Measurements from ENCODE around the gene ING5.
"Not testable (repeated sequence)": the region's sequence is repeated elsewhere in the genome, so short reads cannot be mapped to it uniquely, and the experiment has no call there.

The ING5 gene

DNA sequence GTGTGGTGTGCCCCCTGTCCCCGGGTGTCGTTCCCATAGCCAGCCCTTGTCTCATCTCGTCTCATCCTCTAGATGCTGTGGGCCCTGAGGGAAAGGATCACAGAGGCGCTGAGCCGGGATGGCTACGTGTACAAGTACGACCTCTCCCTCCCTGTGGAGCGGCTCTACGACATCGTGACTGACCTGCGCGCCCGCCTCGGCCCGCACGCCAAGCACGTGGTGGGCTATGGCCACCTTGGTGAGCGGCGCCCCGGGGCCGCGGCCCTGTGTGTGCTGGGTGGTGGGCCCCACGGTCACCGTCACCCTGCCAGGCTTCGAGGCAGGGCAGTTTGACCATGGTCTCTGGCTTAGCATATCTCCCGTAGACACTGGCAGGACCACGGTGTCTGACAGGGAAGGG, 53.9 kb downstream of the ING5 start:
- DNase-seq (ENCODE audit: low read depth in 2 of 2, low spot score in 1 of 2) = no peak

DNA sequence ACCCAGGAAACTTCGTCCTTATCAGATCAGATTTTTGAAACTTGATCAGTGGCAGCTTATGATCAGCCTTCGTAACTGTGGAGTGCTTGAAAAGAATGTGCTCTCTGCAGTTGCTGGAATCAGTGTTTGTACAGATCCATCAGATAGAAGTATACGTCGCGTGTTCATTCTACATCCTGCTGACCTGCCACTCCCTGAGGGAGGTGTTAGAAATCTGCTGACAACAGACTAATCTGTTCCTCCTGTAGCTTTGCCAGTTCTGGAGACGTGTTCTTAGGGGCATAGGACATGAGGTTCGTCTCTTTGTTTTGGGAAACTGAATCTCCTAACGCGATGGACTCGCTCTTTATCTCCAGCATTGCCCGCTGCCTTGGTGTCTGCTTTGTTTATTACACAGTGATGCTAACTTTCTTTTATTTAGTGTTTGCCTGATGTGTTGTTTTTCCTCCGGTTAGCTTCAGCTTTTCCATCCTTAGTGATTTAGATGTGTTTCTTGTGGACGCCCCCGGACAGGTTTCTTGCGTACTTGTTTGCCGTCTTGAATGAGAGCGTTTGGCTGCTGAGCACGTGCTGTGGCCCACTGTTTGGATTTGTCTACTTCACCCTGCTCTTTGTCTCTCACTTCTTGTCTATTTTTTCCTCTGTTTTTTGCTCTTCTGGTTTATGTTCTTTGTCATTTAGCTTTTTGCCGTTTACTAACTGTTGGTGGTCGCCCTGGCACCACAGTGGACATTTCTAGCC, 57.4 kb downstream of the ING5 start:
- no peak for DNase-seq (ENCODE audit: low read depth in 2 of 2, low spot score in 1 of 2)

DNA sequence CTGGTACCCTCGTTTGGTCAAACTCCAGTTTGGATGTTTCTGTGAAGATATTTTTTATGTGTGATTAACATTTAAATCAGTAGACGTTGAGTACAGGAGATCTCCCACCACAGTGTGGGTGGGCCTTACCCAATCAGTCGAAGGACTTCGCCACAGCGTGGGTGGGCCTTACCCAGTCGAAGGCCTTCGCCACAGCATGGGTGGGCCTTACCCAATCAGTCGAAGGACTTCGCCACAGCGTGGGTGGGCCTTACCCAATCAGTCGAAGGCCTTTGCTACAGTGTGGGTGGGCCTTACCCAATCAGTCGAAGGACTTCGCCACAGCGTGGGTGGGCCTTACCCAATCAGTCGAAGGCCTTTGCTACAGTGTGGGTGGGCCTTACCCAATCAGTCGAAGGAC, 58.1 kb downstream of the ING5 start:
- DNase-seq (ENCODE audit: low read depth in 2 of 2, low spot score in 1 of 2) = not testable (repeated sequence)

DNA sequence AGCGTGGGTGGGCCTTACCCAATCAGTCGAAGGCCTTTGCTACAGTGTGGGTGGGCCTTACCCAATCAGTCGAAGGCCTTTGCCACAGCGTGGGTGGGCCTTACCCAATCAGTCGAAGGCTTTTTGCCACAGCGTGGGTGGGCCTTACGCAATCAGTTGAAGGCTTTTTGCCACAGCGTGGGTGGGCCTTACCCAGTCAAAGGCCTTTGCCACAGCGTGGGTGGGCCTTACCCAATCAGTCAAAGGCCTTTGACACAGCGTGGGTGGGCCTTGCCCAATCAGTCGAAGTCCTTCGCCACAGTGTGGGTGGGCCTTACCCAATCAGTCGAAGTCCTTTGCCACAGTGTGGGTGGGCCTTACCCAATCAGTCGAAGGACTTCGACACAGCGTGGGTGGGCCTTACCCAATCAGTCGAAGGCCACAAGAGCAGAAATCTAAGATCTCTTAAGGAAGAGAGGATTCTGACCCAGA, 58.5 kb downstream of the ING5 start:
- DNase-seq (ENCODE audit: low read depth in 2 of 2, low spot score in 1 of 2) = no peak

DNA sequence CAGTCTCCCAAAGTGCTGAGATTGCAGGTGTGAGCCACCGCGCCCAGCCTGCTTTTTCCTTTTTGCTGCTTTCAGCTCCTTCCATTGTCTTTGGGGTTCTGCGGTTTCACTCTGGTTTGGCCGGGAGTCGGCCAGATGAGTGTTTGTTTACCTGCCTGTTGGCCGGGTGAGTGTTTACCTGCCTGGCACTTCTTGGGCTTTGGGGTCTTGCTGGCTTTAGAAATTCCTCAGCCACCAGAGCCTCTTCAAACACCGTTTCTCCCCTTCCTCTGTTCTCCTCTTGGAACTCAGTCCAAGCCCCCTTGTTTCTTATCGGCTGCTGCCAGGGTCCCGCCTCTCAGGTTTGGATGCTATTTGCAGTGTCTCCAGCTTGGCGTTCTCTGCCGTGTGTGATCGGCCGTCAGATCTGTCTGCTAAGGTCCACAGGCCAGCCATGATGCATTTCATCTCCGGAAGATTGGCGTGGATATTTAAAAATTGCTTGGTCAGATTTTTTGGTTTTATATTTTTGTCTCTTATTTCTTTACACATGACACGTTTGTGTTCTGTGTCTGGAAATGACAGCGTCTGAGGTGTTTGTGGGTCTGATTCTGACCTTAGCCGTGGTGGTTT, 60.6 kb downstream of the ING5 start:
- DNase-seq (ENCODE audit: low read depth in 2 of 2, low spot score in 1 of 2) = no peak

DNA sequence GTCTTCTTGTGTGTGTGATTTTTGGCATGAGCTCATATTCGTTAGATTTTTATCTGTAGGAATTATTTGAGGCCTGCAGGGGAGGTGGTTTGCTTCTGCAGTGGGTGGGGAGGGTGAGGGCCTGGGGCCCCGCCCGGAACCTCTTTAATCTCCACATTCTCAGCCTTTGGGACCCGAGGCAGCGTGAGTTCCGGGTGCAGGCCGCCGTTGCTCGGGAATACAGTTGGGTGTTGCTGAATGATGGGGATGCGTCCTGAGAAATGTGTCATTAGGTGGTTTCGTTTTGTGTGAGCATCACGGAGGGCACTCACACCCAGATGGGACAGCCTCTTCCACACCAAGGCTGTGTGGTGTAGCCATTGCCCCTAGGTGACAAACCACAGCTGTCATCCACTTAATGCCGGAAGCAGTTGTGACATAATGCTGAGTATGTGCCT, 61.1 kb downstream of the ING5 start:
- DNase-seq (ENCODE audit: low read depth in 2 of 2, low spot score in 1 of 2) = peak; percentile 32 to 53

DNA sequence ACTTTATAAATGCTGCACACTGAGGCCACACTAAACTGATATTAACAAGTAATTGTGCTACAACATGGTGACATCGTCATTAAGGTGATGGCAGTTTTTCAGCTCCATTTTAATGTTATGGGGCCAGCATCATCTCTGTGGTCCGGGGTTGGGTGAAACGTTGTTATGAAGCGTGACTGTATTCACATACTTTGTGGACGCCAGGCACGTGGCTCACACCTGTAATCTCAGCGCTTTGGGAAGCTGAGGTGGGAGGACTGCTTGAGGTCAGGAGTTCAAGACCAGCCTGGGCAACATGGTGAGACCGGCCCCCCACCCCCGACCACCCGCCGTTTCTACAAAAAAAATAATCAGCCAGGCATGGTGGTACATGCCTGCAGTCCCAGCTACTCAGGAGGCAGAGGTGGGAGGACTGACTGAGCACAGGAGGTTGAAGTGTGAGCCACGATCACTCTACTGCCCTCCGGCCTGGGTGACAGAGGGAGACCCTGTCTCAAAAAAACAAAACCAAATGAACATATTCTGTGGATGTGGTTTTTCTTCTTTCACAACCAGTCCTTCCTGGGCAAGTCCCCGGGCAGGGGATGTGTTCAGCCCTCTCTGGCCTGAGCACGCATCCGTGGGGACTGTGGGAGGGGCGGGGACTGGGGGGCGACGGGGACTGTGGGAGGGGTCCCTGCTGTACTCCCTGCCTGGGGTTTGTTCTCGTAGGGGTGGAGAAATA, 61.9 kb downstream of the ING5 start:
- no peak for DNase-seq (ENCODE audit: low read depth in 2 of 2, low spot score in 1 of 2)

DNA sequence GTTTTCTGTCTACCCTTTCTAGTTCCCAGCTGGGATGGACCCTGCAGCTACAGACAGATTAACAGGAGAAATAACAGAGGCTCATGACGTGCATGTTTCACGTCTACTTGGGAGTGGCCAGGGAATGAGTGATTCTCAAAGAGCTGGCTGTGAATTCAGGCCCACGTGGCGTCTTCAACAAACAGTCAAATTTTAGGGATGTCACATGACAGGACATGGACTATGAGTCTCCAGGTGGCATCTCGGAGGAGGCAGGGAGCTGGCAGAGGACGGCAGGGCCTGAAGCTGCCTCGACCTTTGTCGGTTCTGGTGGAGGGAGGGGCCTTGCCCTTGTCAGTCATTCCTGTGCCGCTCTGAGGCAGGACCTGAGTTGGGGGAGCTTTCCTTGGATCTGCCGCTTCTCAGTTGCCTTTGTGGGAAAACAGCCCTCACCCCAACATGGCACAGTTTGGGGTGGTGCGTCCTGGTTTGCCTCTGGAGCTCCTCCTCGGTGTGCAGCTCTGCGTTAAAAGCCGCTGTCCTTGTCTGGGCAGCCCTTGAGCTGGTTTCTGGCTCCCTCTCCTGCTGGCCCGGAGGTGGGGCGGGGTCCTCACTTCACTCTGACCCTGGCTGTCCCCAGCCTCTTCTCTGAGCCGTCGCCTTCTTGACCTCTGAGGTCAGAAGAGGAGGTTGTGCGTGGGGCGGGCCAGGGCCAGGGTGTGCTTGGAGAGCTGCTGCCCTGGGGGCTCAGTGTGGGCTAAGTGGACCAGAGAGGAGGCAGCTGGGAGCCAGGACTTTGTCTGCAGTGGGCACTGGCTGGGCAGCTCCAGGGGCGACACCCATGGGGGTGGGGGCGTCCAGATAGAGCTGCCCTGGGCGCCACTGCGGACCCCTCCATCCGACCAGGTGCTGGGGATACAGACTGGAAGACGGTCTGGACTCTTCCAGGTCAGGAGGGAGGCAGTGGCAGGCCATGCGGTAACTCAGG, 62.7 kb downstream of the ING5 start:
- DNase-seq (ENCODE audit: low read depth in 2 of 2, low spot score in 1 of 2) = no peak

DNA sequence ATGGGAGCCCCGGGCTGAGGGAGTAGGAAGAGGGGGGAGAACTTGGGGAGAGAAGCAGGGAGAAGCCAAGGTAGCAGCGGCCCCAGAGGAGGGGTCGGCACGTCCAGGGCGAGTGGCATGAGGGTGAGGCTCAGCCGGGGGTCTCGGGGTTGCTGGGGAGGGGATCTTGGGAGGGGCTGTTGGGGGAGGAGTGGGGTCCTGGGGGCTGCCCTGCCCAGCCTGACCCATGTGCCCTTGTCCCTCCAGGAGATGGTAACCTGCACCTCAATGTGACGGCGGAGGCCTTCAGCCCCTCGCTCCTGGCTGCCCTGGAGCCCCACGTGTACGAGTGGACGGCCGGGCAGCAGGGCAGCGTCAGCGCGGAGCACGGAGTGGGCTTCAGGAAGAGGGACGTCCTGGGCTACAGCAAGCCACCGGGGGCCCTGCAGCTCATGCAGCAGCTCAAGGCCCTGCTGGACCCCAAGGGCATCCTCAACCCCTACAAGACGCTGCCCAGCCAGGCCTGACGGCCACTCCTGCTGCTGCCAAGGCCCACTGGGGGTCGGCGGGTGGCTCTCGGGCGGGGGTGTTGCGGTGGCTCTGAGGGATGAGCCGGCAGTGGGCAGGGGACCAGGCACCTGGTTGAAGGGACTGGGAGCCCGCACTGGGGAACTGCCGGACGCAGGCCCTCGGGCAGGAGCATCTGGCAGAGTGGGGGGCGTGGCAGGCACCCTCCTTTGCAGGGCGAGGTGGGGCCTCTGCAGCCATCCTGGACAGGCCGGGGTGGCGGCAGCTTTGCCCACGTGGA, 65.8 kb downstream of the ING5 start:
- no peak for DNase-seq (ENCODE audit: low read depth in 2 of 2, low spot score in 1 of 2)

DNA sequence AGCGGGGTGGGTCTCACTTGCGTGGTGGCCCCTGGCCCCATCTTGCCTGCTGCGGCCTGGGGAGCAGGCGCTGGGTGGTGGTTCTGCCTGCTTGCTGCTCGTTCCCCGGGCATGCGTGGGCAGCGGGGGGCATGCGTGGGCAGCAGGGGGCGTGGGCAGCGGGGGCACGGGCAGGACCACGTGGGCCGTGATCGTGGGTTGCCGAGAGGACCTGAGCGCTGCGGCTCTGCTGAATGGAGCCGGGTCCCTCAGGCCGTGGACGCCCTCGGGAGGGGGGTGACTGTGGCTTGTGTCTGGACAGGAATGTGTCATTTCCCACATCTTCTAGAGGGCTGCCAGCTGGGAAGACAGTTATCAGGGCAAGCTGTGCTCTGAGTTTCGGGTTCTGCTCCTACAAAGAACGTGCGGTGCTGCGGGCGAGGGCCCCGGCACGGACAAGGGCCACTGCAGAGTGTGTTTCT, 66.4 kb downstream of the ING5 start:
- DNase-seq (ENCODE audit: low read depth in 2 of 2, low spot score in 1 of 2) = no peak

DNA sequence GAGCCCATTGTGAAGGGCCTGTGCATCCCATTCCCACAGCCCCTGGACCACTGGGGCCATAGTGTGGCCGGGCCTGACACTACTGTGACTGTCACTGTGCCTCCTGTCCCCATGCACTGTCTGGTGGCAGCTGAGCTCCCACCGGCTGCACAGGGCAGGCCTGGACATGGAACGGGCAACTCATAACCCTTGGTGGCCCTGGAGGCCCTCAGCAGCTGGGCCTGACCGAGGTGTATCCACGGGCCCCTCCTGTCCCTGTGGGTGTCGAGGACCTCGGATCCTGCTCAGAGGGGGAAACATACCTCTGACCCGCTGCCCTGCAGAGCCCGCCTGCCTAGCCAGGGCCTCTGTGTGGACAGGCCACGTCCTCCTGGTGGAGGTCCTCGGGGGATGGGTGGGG, 67.0 kb downstream of the ING5 start:
- no peak for DNase-seq (ENCODE audit: low read depth in 2 of 2, low spot score in 1 of 2)

DNA sequence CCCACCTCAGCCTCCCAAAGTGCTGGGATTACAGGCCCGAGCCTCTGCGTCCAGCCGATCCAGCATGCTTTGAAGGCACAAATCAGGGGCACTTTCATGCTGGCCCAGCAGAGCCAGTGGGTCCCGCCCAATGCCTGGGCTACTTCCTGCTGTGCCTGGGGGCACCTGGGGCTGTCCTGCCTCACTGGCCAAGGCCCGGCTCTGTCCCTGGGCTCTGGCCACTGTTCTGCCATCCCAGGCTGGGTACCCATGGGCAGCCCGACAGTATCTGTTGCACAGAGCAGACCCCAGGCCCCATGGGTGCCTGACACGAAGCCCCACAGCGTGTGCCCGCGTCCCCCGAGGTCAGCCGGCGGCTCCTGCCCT, 68.0 kb downstream of the ING5 start:
- no peak for DNase-seq (ENCODE audit: low read depth in 2 of 2, low spot score in 1 of 2)

DNA sequence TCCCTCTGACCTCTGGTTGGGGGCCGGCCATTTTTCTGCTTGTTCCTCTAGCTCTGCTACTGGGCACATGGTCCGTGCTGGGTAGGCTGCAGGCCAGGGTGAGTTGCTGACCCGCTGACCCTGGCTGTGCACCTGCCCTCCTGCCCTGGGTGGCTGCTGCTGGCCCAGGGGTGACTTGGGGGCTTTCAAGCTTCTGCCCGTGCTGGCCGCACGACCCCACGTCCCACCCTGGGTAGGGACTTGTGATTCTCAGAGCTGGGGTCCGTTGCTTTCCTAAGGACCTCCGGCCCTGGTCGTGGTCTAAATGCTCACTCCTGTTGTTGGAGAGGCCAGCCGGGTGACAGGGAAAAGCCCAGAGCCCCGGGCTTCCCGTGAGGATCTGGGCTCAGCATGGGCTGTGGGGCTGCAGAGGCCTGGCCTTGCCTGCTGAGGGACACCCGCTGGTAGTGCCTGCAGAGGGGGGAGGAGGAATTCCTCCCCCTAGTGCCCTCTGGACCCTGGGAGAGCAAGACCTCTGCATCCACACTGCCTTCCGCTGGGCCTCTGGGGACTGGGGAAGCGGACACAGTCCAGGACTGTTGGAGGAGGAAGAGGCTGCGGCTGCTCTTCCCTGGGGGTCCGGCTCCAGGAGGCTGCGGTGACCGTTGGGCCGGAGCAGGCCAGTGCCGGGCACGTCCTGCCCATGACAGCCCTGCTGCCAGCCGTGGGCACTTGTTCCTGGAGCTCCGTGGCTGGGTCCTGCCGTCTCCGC, 68.5 kb downstream of the ING5 start:
- DNase-seq (ENCODE audit: low read depth in 2 of 2, low spot score in 1 of 2) = no peak

DNA sequence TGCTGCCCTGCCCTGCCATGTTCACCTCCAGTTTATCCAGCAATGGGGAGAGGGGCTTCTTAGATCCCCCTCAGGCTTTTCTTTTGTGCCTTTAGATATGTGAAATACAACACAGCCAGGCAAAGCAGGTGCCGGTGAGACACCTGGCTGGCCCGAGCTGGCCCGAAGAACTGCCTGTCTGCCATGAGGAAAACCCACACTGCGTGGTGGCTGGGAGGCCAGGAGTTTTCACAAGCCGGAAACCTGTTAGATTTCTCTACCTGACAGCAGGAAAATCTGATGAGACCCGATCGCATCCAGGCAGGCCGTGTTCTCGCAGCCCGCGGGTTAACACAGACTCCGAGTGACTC, 69.1 kb downstream of the ING5 start:
- DNase-seq (ENCODE audit: low read depth in 2 of 2, low spot score in 1 of 2) = no peak

DNA sequence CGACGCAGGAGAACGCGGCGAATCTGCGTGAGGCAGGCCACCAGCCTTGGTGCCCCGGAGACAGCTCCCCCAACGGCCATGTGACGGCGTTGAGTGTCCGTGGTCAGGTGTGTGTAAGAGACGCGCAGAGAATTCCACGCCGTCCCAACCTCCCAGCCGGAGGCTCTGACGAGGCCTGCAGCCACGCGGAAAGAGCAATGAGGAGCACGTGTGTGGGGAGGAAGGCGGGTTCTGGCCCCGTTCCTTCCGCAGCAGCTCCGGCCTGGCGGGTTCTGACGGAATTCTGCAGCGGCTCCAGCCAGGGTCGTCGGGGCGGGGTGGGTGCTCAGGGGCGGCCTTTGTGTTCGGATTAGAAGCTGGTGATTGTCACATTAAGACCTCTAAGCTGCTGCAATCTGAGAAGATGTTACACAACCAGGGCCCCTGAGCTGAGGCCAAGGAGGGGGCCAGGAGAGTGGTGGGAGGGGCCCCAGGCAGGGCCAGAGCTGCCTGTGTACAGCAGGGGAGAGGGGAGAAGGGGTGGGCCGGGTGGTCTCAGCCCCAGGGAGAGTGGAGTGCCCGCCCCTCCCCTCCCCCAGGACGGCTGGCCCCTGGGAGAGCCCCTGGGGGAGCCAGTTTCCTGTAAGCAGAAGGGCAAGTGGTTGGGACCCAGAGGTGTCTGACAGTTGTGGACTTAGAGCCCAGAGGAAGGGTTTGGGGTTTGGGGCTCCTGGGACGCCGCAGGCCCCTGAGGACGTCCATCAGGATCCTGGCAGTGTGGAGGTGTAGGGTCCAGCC, 69.6 kb downstream of the ING5 start:
- no peak for DNase-seq (ENCODE audit: low read depth in 2 of 2, low spot score in 1 of 2)

DNA sequence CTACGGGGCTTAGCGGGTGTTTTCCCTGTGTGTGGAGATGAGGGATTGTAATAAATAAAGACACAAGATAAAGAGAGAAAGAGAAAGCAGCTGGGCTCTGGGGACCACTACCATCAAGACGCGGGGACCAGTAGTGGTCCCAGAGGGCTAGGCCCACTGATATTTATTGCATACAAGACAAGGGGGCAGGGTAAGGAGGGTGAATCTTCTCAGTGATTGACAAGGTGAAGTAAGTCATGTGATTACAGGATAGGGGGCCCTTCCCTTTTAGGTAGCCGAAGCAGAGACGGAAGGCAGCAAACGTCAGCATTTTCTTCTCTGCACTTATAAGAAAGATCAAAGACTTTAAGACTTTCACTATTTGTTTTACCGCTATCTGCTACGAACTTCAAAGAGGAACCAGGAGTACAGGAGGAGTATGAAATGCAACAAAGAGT, 70.2 kb downstream of the ING5 start:
- no peak for DNase-seq (ENCODE audit: low read depth in 2 of 2, low spot score in 1 of 2)

DNA sequence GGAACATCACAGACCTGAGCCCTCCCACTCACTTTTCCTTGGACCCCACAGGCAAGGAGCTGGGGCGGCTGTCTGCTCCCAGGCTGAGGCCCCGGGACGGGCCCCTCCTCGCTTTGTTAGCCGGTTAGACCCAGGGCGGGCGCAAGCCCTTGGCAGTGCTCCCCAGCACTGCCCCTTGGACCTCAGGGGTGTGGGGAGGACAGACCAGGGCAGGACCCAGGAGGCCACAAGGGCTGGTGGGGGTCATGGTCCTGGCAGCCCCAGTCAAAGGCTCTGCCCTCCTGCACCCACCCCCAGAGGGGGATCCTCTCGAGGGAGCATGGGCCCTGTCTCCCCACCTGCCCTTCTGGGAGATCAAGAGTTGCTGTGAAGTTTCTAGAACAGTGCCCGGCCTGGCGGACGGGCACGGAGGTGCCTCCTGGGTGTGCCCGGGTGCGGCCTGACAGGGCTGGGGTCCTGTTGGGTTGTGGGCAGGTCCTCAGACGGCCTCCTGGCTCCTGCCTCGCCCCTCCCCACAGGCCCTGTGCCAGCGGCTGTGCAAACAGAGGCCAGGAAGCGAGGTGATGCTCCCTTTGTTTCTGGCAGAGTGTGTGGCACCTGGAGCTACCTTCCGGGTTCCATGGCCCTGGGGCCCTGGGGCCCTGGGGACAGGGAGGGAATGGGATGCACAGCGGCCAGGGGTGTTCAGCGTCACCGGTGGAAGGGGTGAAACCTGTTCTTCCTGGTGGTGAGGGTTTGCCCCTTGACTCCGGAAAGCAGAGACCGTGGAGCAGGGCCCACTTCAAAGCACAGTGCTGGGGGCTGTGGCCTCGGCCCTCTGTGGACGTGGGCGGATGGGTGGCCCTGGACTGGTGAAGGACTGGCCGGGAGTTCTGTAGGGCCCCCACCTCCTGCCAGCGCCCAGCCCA, 71.9 kb downstream of the ING5 start:
- DNase-seq (ENCODE audit: low read depth in 2 of 2, low spot score in 1 of 2) = no peak
